HT-29 (cell line): ENCODE data around the gene EXOC4. TPM values are rescaled to one million over a fixed set of nuclear protein-coding genes. Genes with fewer than 3 reads are reported as not detected.

Source experiments
- DNase-seq: peaks from one replicate; pipeline ENCODE4 v3.0.0-alpha.2; 2015; ENCODE audit warnings: low spot score
- total RNA-seq: library from RNA; depleted of rRNA; stranded (reverse); fragments of >200 nt; shearing (Covaris generic); gene quantifications from 2 replicates; pipeline ENCODE4 v1.2.3, GENCODE V29; 2014

The EXOC4 gene
- total RNA-seq, 1 experiment from 2014 or later: 59.8 TPM

DNA sequence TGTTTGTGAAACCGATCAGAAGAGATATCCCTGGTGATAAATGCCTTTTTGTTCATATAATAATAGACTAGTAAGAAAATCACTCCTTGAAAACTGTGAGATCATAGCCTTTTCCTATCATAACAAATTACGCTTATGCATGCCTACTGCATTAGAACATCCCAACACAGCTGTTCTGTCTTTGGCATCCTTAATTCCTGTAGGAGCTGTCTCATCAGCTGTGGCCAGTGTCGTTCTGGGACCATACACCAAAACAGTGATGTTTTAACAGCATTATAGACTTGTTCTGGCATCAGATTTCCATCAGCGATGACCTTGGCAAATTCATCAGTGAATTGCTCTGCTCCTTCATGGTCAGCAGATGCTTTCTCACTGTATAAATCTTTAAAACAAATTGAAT, 450.7 kb downstream of the EXOC4 start:
- DNase-seq: no peak

DNA sequence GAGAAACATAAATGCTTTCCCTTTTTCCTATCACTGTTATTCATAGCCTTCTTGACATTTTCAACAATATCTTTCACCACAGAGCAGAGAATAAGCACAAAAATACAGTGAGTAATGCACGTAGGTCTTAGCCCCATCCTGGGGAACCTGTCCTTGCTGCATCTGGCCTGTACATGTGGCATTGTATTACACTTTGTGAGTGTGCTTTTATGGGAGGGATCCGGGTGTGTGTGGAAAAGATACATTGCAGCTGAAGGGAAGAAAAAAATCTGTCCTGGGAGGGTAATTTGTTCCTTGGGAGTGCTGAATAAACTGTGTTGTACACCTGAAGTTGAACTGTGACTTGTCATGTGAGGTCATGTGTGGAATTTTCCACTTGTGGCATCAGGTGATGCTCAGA, 451.6 kb downstream of the EXOC4 start:
- DNase-seq: no peak

DNA sequence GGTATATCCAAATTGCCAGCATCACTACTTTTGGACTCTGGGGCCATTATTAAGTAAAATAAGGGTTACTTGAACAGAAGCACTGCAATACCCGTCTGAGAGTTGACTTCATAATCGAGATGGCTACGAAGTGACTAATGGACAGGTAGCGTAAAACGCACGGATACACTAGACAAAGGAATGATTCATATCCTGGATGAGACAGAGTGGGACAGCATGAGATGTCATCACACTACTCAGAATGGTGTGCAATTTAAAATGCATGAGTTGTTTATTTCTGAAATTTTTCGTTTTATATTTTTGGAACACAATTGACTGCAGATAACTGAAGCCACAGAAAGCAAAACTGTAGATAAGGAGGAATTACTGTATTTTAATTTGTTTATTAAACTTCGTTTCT, 452.7 kb downstream of the EXOC4 start:
- no peak for DNase-seq

GRCh38 chr7:133706016-133706415, 453.1 kb downstream of the EXOC4 start:
- DNase-seq: no peak

GRCh38 chr7:133709036-133709880, 456.4 kb downstream of the EXOC4 start:
- no peak for DNase-seq

DNA sequence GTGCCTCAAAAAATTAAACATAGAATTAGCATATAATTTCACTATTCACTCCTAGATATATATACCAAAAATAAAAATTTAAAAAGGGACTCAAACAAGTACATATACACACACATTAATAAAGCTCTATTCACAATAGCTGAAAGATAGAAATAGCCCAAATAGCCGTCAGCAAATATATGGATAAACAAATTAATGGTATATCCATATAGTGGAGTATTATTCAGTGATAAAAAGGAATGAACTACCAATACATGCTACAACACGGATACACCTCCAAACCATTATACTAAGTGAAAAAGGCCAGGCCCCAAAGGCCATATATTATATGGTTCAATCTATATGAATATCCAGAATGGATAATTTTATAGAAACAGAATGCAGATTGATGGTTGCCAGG, 459.7 kb downstream of the EXOC4 start:
- no peak for DNase-seq

- no peak for DNase-seq
Measured at GRCh38 chr7:133714654-133715053, 461.8 kb downstream of the EXOC4 start.

DNA sequence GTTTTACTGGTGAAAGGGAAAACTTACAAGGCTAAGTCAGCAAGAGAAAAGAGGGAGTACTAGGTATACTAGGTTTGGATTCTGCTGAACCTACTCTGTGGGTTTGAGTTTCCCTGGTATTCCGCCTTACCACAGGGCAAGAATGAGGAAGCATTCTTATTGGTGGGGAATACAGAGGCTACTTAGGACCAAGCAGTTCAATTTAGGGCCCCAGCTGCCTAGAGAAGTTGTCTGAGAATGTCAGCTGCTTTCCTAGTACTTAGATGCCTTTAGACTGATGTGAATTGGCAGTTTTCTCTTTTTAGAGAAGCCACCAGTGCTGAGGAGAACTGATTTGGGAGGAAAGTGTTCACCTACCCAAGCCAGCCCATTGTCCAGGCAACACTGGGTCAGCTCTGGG, 465.3 kb downstream of the EXOC4 start:
- no peak for DNase-seq

GRCh38 chr7:133723044-133723443, 470.2 kb downstream of the EXOC4 start:
- no peak for DNase-seq

GRCh38 chr7:133724148-133724547, 471.3 kb downstream of the EXOC4 start:
- DNase-seq: no peak

- no peak for DNase-seq
Measured at GRCh38 chr7:133724694-133725093, 471.8 kb downstream of the EXOC4 start.

GRCh38 chr7:133727476-133728214, 474.8 kb downstream of the EXOC4 start:
- DNase-seq: no peak

- no peak for DNase-seq
Measured at GRCh38 chr7:133730360-133730759, 477.5 kb downstream of the EXOC4 start.

GRCh38 chr7:133733401-133733800, 480.5 kb downstream of the EXOC4 start:
- no peak for DNase-seq

DNA sequence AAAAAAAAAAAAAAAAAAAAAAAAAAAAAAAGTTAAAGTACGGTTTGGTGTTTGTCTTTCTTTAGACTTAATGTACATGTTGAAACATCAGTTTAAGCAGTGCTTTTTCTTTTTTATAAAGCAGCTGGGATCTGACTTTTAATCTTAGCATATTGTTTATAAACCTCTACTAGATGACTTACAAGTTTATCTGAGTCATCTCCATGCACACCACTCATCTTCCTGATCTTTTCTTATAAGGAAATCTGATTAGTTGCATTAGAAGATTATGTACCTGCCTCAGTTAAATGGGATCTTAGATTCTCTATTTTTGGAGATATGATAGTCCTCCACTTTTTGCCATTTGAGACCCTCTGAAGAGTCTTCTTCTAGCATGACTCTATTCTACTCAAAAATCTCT, 482.3 kb downstream of the EXOC4 start:
- DNase-seq: no peak

DNA sequence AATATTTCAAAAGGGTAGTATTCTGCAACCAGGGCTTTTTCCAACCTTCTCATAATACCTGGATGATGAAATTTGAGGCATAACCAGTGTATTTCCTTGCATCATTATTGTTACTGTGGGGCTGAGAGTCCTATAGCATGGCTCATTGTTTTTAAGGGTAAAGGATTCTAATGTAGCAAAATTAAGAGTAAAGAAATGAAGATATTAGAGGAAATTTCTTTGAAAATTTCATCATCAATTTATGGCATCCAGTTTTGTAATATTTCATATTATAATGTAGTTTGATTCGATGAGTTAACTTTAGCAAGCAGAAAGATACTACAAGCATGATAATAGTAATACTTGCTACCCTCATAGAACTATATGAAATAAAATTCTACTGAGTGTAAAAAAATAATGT, 486.9 kb downstream of the EXOC4 start:
- no peak for DNase-seq

DNA sequence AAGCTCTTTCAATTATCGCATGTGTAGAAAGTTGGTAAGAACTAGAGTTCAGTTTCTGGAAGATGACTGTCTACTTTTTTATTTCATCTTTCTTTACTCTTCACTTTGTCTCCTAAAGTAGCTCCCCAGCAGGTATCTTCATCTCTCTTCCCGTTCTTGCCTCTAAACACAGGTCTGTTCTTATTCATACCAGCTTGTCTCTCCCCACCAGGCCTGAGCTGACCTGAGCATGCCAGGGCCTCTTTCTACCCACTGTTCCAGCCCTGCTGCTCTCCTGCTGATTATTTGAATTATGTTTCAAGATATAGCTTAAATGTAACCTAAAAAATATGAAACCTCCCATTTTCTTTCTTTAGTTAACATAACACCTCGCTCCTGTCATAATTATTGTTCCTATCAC, 488.2 kb downstream of the EXOC4 start:
- no peak for DNase-seq

GRCh38 chr7:133741703-133742102, 488.8 kb downstream of the EXOC4 start:
- no peak for DNase-seq

- DNase-seq: peak; percentile 39
Measured at GRCh38 chr7:133742709-133743538, 490.0 kb downstream of the EXOC4 start.

- no peak for DNase-seq
Measured at GRCh38 chr7:133744451-133744850, 491.6 kb downstream of the EXOC4 start.

DNA sequence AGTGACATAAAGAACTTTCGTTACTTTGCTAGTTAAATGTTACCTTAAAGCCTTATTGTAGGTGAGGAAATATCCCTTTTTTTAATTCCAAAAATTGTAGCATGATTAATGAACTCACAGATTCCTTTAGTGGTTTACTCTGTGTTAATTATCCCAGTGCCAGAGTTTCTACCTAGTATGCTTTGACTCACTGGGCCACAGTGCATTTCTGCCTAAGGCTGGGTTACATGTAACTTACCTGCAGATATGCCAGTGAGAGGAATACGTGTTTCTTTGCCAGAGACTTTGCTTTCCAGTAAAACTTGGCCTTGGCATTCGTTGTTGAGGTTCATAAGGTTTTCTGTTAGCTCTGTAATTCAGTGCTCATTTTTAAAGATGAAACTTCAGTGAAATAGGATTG, 493.4 kb downstream of the EXOC4 start:
- no peak for DNase-seq

DNA sequence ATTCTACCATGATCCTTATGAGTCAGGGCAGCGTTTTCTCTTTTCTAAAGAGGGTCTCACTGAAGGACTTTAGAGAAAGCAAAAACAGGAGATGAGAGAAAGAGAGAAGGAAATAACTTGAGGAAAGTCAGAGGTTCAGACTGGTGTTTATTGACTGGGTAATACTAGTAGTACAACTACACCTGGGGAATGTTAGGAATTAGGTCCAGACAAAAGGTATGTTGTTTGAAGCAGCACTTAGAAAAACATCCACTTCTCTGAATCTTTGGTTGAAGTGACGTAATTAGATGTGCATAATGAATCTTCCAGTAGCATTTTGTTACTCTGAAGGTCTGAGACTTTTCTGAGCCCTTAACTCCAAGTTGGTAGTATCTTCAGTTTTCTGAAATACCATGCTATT, 494.0 kb downstream of the EXOC4 start:
- DNase-seq: no peak
